SH-SY5Y (cell line): Measurements from ENCODE around the gene OR5H6.

Source experiments
- GATA2 ChIP-seq: IDR thresholded peaks from 2 replicates; pipeline ENCODE4 v1.6.1; 2011; ENCODE audit warnings: mild to moderate bottlenecking, low read depth, low read length
- GATA3 ChIP-seq: IDR thresholded peaks from 2 replicates; pipeline ENCODE4 v1.6.1; 2011; ENCODE audit warnings: low read depth, mild to moderate bottlenecking, low read length, moderate library complexity

- TF ChIP-seq GATA3: no peak
- no peak for TF ChIP-seq GATA2
These were observed 49.0 kb upstream of the OR5H6 start for GRCh38 chr3:98215051-98215450.
